ENCODE measurements around the gene CHCHD3.
"Not testable (repeated sequence)": the region's sequence is repeated elsewhere in the genome, so short reads cannot be mapped to it uniquely, and the experiment has no call there.

CHCHD3 gene

DNA sequence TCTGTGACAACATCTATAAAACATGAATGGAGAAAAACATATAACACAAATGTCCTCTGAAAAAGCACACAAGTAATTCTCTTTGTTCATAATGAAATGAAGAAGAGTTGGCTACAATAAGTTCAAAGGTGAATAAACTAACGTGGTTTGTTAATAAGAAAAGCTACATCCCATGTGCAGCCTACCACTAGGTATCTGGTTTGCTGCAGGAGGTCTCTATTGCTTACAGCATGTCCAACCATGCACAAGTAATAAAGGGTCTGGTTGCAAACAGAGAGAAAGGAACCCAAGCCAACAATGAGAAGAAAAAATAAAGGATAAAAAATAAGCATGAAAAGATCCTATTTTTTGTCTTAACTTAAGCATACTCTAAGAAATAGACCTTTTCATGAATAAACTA is 139.2 kb downstream of the CHCHD3 start:
- DNase-seq, result no peak

GRCh38 chr7:132941905-132942304 is 140.0 kb downstream of the CHCHD3 start:
- no peak for DNase-seq

DNA sequence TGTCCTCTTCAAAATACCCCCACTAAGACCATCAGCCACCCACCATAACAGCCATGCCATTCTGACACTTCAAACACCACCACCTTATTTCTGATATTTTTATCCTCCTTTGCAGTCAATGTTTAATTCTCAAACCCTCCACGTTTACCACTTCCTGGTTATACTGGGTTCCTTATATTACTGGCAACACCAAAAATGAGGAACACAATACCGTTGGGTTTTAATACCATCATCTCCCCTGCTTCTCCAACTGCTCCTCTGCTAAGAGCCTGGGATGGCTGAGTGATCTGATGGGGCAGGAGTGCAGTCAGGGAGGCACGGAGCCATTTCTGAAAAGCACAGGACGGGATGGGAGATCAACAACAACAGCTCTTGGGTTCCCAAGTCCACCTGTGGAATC is 140.5 kb downstream of the CHCHD3 start:
- no peak for DNase-seq

DNA sequence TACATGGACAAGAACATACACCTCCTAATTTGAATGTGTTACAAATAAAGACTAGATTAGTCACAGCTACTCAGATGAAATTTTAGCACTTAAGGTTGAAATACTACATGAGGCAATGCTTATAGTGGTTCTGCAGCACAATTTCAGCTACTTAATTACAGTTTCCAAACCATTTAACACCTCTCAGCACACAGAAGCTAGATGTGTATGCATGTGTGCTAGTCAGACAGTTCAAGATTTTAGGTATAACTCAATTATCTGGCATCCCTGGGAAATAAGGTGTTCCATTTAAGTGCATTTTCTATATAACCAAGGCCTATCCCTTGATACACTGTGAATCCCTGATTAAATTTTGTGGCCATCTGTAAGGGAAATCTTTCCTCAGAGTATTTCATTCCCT is 141.8 kb downstream of the CHCHD3 start:
- no peak for DNase-seq

- DNase-seq, result no peak
These were observed 142.4 kb downstream of the CHCHD3 start for GRCh38 chr7:132939495-132939894.

GRCh38 chr7:132937286-132937685 is 144.6 kb downstream of the CHCHD3 start:
- no peak for DNase-seq

DNA sequence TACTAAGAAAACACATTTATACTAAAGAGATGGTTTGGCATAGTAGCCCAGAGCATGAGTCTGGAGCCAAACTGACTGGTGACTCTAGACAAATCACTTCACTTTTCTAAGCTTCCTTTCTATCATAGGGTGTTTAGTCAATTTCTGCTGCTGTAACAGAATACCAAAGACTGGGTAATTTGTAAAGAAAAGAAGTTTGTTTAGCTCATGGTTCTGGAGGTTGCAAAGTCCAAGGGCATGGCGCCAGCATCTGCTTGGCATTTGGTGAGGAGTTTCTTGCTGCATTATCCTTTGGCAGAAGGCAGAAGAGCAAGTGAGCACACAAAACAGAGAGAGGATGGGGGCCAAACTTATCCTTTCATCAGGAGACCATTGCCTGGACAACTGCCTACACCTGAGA is 146.3 kb downstream of the CHCHD3 start:
- no peak for DNase-seq

DNA sequence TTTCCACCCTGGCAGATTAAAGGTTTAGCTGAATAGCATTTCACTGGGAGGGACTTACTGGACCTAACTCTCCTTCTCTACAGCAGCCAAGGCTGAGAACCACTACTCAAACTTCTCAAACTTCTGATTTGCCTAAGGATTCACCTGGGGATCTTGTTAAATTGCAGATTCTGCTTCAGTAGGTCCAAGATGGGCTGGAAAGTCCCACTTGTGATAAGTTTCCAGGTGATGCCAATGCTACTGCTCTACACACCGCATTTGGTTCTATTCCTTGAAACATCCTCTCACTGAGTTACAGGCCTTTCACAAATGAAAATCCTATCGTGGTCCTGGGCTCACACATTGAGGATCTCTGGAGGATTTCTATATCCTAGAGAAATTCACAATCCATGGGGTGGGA is 147.9 kb downstream of the CHCHD3 start:
- no peak for DNase-seq

DNA sequence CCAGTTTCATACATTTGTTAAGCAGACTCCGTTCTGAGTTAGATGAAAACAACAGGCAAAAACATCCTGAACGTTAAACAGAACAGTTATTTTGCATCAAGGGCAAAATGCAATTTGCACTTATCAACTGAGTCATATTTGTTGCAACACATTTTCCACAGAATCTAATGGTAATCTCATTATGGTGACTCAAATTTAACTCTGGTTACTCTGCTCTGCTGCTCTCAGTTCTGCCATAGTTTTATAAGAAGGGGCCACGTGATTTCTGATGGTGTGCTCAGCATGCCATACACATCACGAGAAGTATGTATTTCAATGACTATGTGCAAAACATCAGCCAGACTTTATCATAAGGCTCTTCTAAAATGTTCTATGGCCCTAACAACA is 148.8 kb downstream of the CHCHD3 start:
- DNase-seq, result no peak

GRCh38 chr7:132932296-132933071 is 149.4 kb downstream of the CHCHD3 start:
- DNase-seq, result no peak

DNA sequence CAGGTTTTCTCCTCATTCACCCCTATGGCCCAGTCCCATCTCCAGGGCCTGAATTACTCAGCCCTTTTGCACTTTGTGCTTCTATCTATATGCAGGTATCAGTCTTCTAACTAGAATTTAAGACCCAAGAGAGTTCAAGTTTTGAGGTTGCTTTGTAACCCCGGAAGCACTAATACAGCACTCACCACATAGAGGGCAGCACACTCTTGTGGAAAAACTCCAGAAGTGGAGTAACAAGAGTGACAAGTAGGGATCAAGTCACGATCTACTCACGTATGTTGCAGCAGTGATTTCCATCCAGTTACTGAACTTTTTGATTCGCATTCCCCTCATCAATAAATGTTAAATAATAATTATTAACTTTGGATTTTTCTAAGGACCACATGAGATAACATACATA is 151.0 kb downstream of the CHCHD3 start:
- no peak for DNase-seq

- not testable (repeated sequence) for DNase-seq
These were observed 151.9 kb downstream of the CHCHD3 start for GRCh38 chr7:132929944-132930343.

GRCh38 chr7:132919771-132920170 is 162.1 kb downstream of the CHCHD3 start:
- DNase-seq, result no peak

DNA sequence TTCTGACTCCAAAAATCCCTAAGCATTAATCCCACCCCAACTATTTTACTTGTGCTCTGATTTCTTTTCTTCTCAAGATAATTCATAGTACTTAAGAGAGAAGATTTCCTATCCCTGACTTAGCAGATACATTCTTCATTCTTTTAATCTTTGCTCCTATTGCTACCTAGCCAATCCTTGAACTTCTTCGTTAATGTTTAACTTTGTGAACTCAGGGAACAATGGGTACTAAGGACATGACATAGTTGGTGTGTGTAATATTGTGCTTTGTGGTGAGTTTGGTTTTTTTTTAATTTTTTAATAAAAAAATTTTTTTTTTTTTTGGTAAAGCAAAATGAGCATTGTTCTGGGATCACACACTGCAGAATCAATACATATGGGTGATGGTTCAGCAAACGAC is 166.2 kb downstream of the CHCHD3 start:
- DNase-seq, result no peak

DNA sequence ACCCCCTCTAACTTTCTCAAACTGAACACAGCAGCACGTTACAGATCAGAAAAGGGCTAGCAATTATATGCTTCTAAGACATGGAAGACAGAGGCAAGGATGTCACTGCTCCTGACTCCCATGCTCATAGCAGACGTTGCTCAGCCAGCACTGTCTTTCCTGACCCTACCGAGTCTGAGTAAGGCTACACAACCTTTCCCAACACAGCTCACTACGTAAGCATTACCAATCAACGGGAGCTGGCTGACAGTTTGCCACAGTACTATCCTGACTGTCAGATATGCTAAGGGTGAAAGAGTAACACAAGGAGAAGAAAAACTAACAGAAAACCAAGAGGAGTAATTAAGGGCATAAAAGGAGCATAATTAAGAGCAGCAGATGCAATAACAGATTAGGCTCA is 171.2 kb downstream of the CHCHD3 start:
- no peak for DNase-seq

- no peak for DNase-seq
These were observed 174.4 kb downstream of the CHCHD3 start for GRCh38 chr7:132907380-132907940.

GRCh38 chr7:132906193-132906835 is 175.6 kb downstream of the CHCHD3 start:
- DNase-seq, result no peak

DNA sequence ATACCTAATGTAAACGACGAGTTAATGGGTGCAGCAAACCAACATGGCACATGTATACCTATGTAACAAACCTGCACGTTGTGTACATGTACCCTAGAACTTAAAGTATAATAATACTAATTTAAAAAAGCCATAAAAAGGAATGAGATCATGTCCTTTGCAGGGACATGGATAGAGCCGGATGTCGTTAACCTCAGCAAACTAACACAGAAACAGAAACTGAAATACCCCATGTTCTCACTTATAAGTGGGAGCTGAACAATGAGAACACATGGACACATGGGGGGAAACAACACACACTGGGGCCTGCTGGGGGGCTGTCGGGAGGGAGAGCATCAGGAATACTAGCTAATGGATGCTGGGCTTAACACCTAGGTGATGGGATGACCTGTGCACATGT is 176.8 kb downstream of the CHCHD3 start:
- not testable (repeated sequence) for DNase-seq

GRCh38 chr7:132904209-132904608 is 177.7 kb downstream of the CHCHD3 start:
- DNase-seq, result no peak

DNA sequence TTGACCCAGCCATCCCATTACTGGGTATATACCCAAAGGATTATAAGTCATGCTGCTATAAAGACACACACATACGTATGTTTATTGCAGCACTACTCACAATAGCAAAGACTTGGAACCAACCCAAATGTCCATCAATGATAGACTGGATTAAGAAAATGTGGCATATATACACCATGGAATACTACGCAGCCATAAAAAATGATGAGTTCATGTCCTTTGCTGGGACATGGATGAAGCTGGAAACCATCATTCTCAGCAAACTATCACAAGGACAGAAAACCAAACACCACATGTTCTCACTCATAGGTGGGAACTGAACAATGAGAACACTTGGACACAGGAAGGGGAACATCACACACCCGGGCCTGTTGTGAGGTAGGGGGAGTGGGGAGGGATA is 179.6 kb downstream of the CHCHD3 start:
- not testable (repeated sequence) for DNase-seq

DNA sequence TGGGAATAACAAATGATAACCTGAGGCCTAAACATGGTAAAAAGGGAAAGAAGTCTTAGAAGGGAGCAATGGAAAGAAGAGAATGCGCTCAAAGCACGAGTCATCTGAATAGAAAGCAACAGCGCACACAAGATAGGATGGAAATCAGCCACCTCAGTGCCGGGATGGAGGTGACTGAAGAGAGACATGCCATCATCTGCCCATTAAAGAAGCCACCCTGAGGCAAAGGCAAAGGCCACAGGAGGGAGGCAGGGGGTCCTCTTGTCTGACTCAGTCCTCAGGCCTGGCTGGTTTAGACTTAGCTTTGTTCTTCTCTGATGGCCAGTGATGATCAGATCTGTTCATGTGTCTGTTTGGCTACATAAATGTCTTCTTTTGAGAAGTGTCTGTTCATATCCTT is 180.6 kb downstream of the CHCHD3 start:
- DNase-seq, result no peak

DNA sequence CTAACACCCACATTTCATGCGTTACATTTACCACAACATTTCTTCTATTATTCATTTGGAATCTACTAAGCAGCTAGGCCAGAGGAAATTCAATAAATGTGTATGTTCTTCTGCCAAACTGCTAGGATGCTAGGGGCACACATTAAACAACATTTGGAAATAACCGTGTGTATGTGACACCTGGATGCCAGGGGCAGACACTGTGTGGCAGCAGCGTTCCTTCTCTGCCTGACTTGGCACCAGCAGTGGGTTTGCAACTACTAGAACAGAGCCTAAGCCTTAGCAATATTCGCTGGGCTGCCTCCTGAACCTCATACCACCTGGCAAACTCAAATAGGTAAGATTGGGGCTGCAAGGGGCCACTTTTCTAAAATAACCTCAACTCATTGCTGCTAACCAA is 182.1 kb downstream of the CHCHD3 start:
- DNase-seq, result no peak

DNA sequence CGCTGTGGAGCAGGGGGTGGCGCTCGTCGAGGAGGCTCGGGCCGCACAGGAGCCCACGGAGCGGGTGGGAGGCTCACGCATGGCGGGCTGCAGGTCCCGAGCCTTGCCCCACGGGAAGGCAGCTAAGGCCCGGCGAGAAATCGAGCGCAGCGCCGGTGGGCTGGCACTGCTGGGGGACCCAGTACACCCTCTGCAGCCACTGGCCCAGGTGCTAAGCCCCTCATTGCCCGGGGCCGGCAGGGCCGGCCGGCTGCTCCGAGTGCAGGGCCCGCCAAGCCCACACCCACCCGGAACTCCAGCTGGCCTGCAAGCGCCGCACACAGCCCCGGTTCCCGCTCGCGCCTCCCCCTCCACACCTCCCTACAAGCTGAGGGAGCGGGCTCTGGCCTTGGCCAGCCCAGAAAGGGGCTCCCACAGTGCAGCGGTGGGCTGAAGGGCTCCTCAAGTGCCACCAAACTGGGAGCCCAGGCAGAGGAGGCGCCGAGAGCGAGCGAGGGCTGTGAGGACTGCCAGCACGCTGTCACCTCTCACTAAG is 183.2 kb downstream of the CHCHD3 start:
- DNase-seq, result not testable (repeated sequence)

- DNase-seq, result no peak
These were observed 184.7 kb downstream of the CHCHD3 start for GRCh38 chr7:132897093-132897687.
